NCI-H748 (cell line): ENCODE measurements around the gene FARP2.

Source experiments
- DNase-seq: peaks from one replicate; lab custom pipeline; 2025; ENCODE audit not compliant: unreplicated experiment; lab: John Stamatoyannopoulos, UW

Gene FARP2

GRCh38 chr2:241321886-241322285 is 34.2 kb upstream of the FARP2 start:
- no peak for DNase-seq

GRCh38 chr2:241323778-241324177 is 32.3 kb upstream of the FARP2 start:
- DNase-seq: no peak

DNA sequence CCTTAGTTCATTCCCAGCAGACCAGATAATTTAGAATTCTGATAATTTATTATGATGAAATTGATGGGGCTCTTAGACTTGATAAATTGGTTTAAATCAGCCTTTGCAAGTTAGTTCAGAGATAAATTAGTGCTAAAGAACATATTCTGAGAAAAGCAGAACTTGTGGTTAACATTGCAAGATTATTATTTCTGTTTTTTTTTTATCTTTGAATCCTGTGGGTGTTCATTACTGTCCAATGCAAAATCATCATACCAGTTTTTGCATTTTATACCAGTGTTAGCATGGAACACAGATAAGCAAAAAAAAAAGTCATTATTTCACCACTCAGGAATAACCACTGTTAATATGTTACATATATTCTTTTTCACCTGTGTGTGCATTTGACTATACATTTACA is 31.3 kb upstream of the FARP2 start:
- DNase-seq: no peak

DNA sequence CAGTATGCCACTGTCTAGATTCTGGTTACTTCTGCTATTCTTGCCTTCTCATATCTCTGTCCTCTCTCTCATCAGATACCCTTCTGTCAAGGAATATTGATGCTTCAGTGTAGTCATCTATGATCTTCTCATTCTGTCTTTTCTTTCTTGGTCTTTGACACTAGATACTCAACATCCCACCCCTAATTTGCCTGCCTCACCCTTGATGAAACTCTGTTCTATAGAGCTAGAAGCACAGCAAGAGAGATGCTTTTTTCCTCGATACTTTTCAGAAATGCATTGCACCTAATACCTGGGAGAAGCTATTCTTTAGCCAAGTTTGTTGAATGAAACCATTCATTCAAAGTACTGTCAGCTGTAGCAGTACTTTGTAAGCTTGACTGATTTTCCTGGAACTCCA is 30.8 kb upstream of the FARP2 start:
- DNase-seq: no peak

GRCh38 chr2:241329669-241330615 is 26.1 kb upstream of the FARP2 start:
- DNase-seq: no peak

GRCh38 chr2:241330616-241330981 is 25.5 kb upstream of the FARP2 start:
- DNase-seq: no peak

GRCh38 chr2:241334813-241335212 is 21.3 kb upstream of the FARP2 start:
- no peak for DNase-seq

DNA sequence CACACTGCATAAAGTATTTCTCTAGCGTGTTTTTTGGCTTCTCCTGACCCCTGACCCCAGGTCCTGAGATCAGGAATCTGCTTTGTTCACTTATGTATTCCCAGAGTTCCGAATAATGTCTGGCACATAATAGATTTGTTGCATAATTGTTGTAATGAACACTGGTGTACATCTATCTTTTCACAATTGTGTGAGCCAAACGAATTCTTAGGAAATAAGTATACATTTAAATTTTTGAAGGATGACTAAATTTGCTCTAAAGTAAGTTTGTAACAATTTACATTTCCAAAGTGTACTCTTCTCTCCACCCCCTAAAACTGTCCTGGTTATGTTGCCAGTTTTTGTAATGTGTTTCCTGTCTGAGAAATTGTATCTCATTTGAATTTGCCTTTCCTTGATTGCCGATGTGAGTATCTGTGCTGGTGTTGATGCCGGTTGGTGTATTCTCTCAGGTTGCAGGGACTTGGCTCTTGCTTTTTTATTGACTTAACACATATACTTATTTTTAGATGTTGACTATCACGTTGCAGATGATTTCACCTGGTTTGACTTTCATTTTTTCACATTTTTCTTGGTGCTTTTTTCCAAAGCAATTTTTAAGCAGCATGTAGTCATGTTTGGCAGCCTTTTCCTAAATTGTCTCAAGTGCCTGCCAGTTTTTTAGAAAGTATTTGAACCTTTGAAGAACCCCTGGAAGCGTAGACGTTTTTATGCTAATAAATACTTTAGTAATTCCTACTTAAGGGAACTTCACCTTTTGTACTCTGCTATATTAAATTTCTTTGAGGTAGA is 16.1 kb upstream of the FARP2 start:
- DNase-seq: no peak

DNA sequence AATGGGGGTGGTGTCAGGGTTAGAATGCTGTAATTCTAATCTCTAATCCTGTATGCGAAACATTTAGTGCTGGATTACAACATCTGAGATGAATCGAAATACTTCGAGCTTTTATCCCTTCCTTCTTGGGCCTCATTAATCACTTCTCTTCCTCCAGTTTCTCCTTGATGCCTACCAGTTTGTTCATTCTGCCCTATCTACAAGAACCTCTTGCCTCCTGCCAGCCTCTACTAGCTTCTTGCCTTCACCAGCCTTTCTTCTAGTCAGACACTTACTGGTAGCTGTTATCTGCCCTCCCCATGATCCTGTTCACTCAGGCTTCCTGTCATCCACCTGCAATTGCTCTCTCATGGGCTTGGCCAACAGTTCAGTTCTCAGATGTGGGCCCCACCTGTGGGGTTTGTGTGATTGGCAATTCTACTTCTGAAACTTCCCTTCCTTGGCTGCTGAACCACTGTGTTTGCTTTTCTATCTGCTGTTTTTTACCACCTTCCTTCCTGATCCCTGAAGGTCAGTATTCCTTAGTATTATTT is 15.4 kb upstream of the FARP2 start:
- no peak for DNase-seq

GRCh38 chr2:241344925-241345651 is 11.0 kb upstream of the FARP2 start:
- DNase-seq: no peak

GRCh38 chr2:241349941-241350340 is 6.1 kb upstream of the FARP2 start:
- DNase-seq: no peak

GRCh38 chr2:241350530-241350877 is 5.6 kb upstream of the FARP2 start:
- no peak for DNase-seq

DNA sequence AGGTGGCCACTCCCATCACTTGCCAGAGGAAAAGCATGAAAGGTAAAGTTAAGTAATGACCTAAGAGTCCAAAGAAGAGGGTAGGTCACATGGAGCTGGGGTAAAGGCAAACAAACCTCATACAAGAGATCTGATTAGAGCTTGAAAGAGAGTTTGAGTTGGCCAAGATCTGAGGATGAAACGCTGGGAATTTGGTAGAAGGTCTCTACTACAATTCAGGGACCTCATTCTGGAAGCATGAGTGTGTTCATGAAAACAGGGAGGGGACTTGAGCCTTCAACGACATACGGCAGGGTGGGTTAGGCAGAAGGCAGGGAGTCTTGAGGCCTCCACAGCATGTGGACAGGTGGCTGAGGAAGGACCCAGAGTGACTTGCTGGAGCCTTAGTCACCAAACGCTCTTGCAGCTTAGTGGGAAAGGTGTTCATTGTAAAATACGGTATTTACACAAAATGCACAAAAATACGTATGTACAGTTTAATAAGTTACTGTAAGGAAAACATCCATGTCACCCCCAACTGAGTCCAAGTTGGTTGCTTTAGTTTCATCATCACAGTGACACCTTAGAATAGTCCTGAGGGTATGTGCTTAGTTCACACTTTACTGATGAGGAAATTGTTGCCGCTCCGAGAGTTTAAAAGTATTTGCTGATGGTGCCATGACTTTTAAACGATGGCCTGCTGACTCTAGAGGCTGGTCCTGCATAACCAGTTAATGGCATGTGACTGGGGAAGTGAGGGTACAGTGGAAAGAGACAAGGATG is 5.0 kb upstream of the FARP2 start:
- DNase-seq: no peak

- no peak for DNase-seq
These were observed 4.4 kb upstream of the FARP2 start for GRCh38 chr2:241351640-241352031.

DNA sequence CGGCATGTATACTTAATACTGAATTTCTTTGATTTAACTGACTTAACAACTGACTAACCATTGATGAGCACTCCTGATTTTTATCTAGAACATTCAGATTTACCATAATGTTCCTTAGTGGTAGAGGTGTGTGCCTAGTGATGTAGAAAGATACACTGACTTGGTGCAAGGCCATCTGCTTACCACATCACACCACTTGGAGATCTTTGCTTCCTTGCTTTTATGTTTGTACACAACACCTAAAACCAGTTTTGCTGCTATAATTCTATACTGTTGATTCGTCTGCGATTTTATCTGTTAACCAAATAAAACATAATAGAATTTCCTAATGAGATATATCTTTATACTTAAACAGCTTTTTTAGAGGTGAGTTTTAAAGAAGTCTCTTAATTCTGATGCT is 3.9 kb upstream of the FARP2 start:
- no peak for DNase-seq

GRCh38 chr2:241354668-241355658 is 1.1 kb upstream of the FARP2 start:
- peak; percentile 87 for DNase-seq

DNA sequence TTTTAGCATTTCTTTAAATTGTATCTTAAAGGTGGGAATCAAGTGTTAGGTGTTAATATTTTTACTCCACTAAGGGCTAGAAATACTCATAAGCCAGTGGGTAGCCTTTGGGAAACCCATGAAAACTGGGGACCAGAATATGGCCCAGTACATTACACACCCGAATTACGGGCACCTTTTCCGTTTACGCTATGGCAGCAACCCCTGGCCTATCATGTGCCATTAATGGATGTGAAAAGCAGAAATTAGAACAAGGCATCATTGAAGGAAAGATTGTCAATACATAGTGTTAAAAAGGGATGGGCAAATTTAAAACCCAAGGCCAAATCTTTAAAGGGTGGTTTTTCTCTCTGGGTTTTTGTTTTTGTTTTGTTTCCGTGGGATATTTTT is 781 bp downstream of the FARP2 start:
- peak; percentile 29 for DNase-seq

DNA sequence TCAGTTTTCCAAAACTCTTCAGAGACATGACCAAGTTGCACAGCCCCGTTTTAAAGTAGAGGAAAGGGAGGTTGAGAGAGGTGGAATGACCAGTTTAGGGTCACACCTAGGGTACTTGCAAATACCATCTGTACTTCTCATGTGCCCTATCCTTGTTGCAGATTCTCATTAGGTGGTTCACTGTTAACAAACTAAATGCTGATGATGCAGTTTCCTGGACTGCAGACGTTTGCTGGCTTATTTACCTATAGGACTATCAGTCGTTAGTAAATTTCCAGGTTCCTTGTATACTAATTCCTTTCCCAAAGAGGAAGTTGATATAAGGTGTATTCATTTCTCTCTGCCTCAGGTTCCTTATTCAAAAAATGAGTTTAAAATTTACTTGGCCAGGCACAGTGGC is 1.4 kb downstream of the FARP2 start:
- DNase-seq: no peak

DNA sequence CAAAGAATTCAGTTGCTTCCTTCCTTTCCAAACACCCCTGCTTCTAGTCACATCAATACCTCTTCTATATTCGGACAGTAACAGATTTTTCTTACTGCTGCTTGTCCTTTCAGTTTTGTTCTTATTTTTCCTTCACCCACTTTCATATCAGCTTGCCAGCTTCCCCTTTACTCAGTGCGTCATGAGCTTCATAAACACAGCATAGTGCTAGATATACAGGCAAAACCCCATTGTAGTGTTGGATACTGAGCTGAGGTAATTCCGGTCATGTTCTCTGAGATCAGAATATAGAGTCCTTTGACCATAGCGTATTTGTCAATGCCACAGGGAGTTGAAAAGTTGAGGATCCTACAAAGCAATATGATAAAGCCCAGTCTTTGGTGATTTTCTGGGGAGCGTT is 2.4 kb downstream of the FARP2 start:
- no peak for DNase-seq
